Renal cortical epithelial cell (primary cell): ENCODE results near the gene DST. TPM values are rescaled to one million over a fixed set of nuclear protein-coding genes. Genes with fewer than 3 reads are reported as not detected.
"Not testable (repeated sequence)": the region's sequence is repeated elsewhere in the genome, so short reads cannot be mapped to it uniquely, and the experiment has no call there.

ENCODE experiments used
- DNase-seq: peaks from one replicate; pipeline ENCODE4 v3.0.0-alpha.2; 2011; ENCODE audit warnings: low read depth
- total RNA-seq: library from RNA; depleted of rRNA; stranded (reverse); fragments of >200 nt; gene quantifications from 2 replicates; pipeline ENCODE4 v1.2.3, GENCODE V29; 2014

The DST gene
- total RNA-seq, 1 donor from 2014 or later: 419 TPM

- no peak for DNase-seq
Measured at GRCh38 chr6:56572788-56573471, 69.8 kb downstream of the DST start.

GRCh38 chr6:56571605-56572004, 71.1 kb downstream of the DST start:
- no peak for DNase-seq

DNA sequence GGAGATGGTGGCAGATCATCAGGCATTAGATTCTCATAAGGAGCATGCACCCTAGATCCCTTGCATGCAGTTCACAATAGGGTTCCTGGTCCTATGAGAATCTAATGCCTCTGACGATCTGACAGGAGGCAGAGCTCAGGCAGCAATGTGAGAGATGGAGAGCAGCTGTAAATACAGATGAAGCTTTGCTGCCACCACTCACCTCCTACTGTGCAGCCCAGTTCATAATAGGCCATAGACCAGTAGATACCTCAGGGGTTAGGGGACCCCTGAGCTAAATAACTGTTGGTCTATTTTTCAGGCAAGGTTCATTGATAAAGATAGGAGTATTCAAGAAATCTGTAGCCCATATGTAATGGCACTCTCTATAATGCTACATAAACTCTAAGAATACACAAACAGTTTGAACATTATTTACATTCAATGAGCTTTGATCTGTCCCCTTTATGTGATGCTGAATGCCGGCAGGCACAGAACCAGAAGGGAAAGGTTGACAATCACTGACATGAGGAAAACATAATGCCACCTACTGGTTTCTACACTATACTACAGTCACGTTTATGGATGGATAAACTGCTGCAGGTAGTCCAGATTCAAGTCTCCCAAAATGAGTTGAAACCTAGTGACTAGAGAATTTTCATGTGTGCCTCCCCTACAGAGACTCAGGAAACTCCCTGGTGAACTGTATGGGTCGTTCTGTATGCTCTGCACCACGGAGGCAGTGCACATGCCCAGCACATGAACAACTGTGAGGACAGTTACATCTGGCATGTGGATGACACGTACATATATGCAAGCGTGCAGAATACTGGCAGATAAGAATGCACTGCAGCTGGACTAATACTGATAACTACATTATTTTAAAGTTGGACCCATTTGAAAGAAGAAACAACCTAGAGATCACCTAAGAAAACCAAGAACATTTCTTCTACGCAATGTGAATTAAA, 72.0 kb downstream of the DST start:
- DNase-seq: peak; percentile 60

GRCh38 chr6:56567501-56567900, 75.2 kb downstream of the DST start:
- no peak for DNase-seq

GRCh38 chr6:56562730-56563129, 80.0 kb downstream of the DST start:
- DNase-seq: not testable (repeated sequence)

GRCh38 chr6:56556751-56557540, 85.7 kb downstream of the DST start:
- no peak for DNase-seq

DNA sequence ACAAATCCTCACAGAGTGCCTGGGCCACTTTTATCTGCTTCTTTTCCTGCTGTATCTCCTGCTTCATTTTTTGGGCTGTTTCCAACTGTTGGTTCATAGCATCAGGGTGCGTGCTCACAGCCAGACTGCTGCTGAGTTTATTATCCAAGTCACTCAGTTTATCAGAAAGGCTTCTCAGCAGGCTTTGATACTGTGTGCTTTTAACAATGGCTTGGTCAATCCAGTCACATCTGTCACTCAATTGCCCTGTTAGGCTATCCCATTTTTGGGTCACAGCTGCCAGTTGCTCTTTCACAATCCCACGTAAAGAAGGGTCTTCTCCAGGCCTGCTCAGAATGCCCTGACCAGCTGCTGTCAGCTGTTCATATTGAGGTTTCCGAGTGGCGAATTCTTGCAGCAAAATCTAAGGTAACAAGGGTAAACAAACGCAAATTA, 87.2 kb downstream of the DST start:
- DNase-seq: no peak

DNA sequence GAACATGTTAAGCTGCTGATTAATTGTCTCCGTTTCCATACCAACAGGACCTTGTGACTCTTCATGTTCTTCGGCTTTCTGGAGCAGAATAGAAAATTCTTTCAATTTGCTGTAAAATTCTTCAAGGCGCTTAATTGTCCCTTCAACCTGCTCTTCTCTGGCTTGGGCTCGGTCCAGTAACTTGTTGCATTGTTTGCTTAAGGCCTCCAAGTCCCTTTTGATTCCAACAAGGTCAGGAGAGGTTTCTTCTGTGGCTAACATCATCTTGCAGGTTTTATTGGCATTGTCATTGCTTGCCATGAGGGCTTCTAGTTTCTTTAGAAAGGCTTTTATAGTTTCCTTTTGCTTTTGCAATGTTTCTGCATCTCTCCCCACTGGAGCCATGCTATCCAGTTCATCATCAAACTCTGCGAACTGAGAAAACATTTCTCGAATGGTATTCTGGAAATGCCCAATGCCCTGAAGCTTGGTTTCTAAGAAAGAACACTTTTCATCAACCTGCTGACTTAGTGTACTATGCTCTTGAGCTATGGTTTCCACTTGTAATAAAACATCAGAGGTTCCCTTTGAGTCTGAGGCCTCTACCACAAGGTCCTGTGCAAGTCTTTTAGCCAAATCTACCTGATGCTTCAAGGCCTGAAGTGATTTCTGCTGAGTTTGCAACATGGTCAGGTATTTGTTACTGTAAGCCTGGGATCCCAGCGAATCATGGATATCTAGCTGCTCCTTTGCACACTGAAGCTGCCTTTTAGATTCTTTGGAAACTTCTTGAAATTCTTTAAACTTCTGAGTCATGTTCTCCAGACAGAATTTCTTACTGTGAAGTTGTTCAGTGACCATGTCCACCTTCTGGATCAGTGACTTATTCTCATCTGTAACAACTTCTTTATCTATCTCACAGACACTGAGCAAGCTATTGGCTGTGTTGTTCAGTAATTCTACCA, 90.2 kb downstream of the DST start:
- peak; percentile 96 for DNase-seq

DNA sequence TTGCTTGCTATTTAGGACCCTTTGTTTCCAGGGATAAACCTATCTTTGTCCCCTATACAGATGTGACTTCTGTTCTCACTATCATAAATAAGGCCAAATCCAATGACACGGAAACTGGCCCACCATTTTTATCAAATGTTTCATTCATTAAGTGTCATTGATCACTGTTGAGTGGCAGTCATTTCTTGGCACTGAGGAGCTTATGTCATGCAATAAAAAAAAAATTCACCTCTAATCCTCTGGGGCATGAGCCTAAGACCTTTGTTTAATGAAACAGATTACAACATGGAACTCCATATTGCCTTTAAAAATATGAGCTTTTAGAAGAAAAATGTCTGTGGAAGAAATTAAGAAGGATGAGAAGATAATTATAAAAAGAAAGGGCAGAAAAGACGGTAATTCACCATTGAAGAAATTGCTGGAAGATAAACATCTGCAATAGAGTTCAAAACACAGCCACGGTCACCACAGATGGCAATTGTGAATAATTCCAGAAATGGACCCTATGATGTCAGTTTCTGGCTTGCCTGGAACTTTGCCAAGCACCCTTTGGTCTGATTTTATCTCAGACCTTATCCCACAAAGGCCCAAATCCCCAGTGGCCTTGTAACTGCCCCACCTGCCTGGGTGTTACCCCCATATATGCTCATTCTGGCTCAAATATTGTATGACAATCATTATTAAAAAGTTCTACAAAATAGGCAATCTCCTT, 91.1 kb downstream of the DST start:
- no peak for DNase-seq

GRCh38 chr6:56550301-56550700, 92.4 kb downstream of the DST start:
- no peak for DNase-seq

DNA sequence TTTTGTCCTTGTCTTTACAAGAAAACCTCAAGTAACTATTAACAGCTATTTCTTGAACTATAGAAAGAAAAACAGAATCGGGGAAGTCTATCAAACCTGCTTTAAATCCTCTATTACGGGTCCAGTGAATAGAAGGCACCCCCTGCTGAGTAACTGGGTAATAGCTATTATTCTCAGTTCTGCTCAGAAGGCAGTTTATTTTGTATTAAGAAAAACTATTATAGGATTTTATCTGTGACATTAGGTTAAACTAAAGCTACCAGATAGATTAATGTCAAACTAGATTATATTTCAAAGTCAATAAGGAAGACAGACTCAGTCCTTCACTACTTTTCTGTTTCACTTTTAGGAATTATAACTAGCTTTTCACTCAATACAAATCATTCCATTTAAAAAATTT, 93.7 kb downstream of the DST start:
- peak; percentile 36 for DNase-seq

- DNase-seq: no peak
Measured at GRCh38 chr6:56547687-56548086, 95.0 kb downstream of the DST start.

GRCh38 chr6:56542364-56543331, 100.0 kb downstream of the DST start:
- DNase-seq: peak; percentile 97

GRCh38 chr6:56541741-56542360, 100.8 kb downstream of the DST start:
- DNase-seq: no peak

DNA sequence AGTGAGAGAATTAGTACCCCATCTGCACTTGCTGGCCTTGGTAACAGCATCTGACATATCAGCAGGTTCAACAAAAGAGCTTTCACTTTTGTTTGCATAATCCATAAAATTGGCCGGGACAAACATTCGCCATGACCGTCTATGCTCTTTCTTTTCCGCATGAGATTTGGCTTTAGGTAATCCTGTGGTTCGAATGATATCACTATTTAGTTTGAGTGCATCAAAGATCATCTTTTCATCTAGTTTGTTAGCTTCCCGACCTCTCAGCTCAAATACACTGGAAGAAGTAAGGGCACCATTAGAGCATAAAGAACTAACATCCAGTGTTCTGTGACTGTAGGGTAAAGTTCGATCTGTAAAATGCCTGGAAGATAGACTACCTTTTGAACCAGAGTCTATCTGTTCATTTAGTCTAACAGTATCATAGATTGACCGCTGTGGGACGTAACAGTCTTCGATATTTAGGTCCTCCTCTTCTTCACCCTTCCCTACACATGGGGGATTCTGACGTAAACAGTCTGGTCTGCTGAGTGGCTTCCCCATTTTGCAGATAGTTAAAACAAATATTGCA, 101.6 kb downstream of the DST start:
- DNase-seq: no peak

GRCh38 chr6:56540232-56541029, 102.3 kb downstream of the DST start:
- DNase-seq: no peak

- DNase-seq: no peak
Measured at GRCh38 chr6:56539527-56540105, 103.1 kb downstream of the DST start.
